IMR-90 (cell line): ENCODE measurements around the gene JPH3. TPM values are rescaled to one million over a fixed set of nuclear protein-coding genes. Genes with fewer than 3 reads are reported as not detected.

ENCODE experiments used
- ATAC-seq: fragments of 200-7000 bp; cut with Tn5 transposase; 2 replicates; pipeline ENCODE4 v1.9.1; 2020; ENCODE audit warnings: low read depth, mild to moderate bottlenecking, moderate library complexity
- BruUV-seq: library from RNA; stranded (reverse); fragments of 400-500 nt; replicated peaks from 2 replicates; lab custom pipeline; 2021; lab: Mats Ljungman, UMichigan
- CTCF ChIA-PET: fragments of 300-600 bp; formaldehyde crosslinking; extraction: SDS; loops from one replicate; lab custom pipeline; 2021; ENCODE audit warnings: antibody characterized with exemption; lab: Yijun Ruan, JAX
- POLR2A ChIA-PET: fragments of 300-600 bp; sonication (Branson Sonifier 250); formaldehyde crosslinking; loops from one replicate; lab custom pipeline; 2022; ENCODE audit warnings: antibody characterized with exemption; ENCODE audit not compliant: unreplicated experiment; lab: Charles Lee
- DNase-seq: peaks from one replicate; pipeline ENCODE4 v3.0.0; 2013
- H2AFZ ChIP-seq: replicated peaks from 2 replicates; pipeline ENCODE3; 2013; ENCODE audit warnings: low read length, mild to moderate bottlenecking; ENCODE audit not compliant: poor library complexity
- H2AK5ac ChIP-seq: 2 replicates; pipeline ENCODE4 v1.6.1; 2013; ENCODE audit warnings: low read depth, low read length, inconsistent platforms
- H2AK9ac ChIP-seq: replicated peaks from 2 replicates; pipeline ENCODE3; 2013; ENCODE audit warnings: mild to moderate bottlenecking, low read depth, low read length, moderate library complexity; ENCODE audit not compliant: poor library complexity
- H2BK120ac ChIP-seq: 2 replicates; pipeline ENCODE4 v1.6.1; 2013; ENCODE audit warnings: low read depth, low read length, inconsistent platforms
- H2BK15ac ChIP-seq: 3 replicates; pipeline ENCODE4 v1.6.1; 2013; ENCODE audit warnings: low read depth, low read length, inconsistent platforms
- H2BK20ac ChIP-seq: 2 replicates; pipeline ENCODE4 v1.6.1; 2013; ENCODE audit warnings: low read depth, mild to moderate bottlenecking, inconsistent platforms, low read length, moderate library complexity
- H2BK5ac ChIP-seq: 2 replicates; pipeline ENCODE4 v1.6.1; 2013; ENCODE audit warnings: mild to moderate bottlenecking, low read depth, low read length, inconsistent platforms; ENCODE audit not compliant: poor library complexity, severe bottlenecking
- H3K14ac ChIP-seq: replicated peaks from 2 replicates; pipeline ENCODE4 v1.6.1; 2013; ENCODE audit warnings: low read depth, low read length, inconsistent platforms
- H3K18ac ChIP-seq: 2 replicates; pipeline ENCODE4 v1.6.1; 2013; ENCODE audit warnings: low read depth, low read length, control low read depth
- H3K23ac ChIP-seq: 2 replicates; pipeline ENCODE4 v1.6.1; 2013; ENCODE audit warnings: low read depth, low read length, inconsistent platforms
- H3K27ac ChIP-seq: 2 replicates; pipeline ENCODE4 v1.5.1; 2013; ENCODE audit warnings: mild to moderate bottlenecking, control low read depth, low read length; ENCODE audit not compliant: insufficient read depth
- H3K27me3 ChIP-seq: 2 replicates; pipeline ENCODE4 v1.6.1; 2013; ENCODE audit warnings: low read length; ENCODE audit not compliant: control insufficient read depth, insufficient read depth
- H3K36me3 ChIP-seq: 2 replicates; pipeline ENCODE4 v1.6.1; 2013; ENCODE audit warnings: low read length, mixed read lengths; ENCODE audit not compliant: control insufficient read depth, insufficient read depth
- H3K4ac ChIP-seq: 2 replicates; pipeline ENCODE4 v1.6.1; 2013; ENCODE audit warnings: low read depth, low read length, inconsistent platforms
- H3K4me1 ChIP-seq: 2 replicates; pipeline ENCODE4 v1.6.1; 2013; ENCODE audit warnings: low read length, mixed read lengths; ENCODE audit not compliant: control insufficient read depth, insufficient read depth
- H3K4me2 ChIP-seq: 2 replicates; pipeline ENCODE4 v1.6.1; 2013; ENCODE audit warnings: low read depth, mild to moderate bottlenecking, control low read depth, low read length, moderate library complexity
- H3K4me3 ChIP-seq: 2 replicates; pipeline ENCODE4 v1.5.1; 2013; ENCODE audit warnings: low read depth, mild to moderate bottlenecking, control low read depth, low read length, moderate library complexity; ENCODE audit not compliant: insufficient read depth
- H3K56ac ChIP-seq: 2 replicates; pipeline ENCODE4 v1.6.1; 2013; ENCODE audit warnings: low read length, inconsistent platforms; ENCODE audit not compliant: insufficient read depth; ENCODE audit errors: extremely low read depth
- H3K79me1 ChIP-seq, 2 experiments: 2 replicates each; pipeline ENCODE4 v1.6.1; 2013; ENCODE audit warnings: low read length in 2 of 2, inconsistent platforms in 1 of 2, low read depth in 1 of 2
- H3K9ac ChIP-seq: 2 replicates; pipeline ENCODE4 v1.6.1; 2013; ENCODE audit warnings: low read depth, low read length, control low read depth
- H3K9me1 ChIP-seq: 2 replicates; pipeline ENCODE4 v1.6.1; 2013; ENCODE audit warnings: low read length, inconsistent platforms; ENCODE audit not compliant: insufficient read depth
- H3K9me3 ChIP-seq: 2 replicates; pipeline ENCODE4 v1.6.1; 2013; ENCODE audit warnings: low read length; ENCODE audit not compliant: control insufficient read depth, insufficient read depth
- H4K20me1 ChIP-seq: 2 replicates; pipeline ENCODE4 v1.6.1; 2013; ENCODE audit warnings: low read length, inconsistent platforms; ENCODE audit not compliant: insufficient read depth
- H4K5ac ChIP-seq: 2 replicates; pipeline ENCODE4 v1.6.1; 2013; ENCODE audit warnings: mild to moderate bottlenecking, low read depth, low read length, control low read depth
- H4K8ac ChIP-seq, 2 experiments: 2 replicates each; pipeline ENCODE4 v1.6.1; 2013; ENCODE audit warnings: low read depth in 2 of 2, low read length in 2 of 2, control low read depth in 1 of 2, inconsistent platforms in 1 of 2
- H4K91ac ChIP-seq: 2 replicates; pipeline ENCODE4 v1.6.1; 2013; ENCODE audit warnings: low read depth, low read length, inconsistent platforms; ENCODE audit not compliant: insufficient read depth
- CEBPB ChIP-seq: IDR thresholded peaks from 2 replicates; pipeline ENCODE4 v1.6.1; 2012; ENCODE audit warnings: low read depth, low read length, improper control_type of control experiment
- MAZ ChIP-seq: IDR thresholded peaks from 2 replicates; pipeline ENCODE4 v1.6.1; 2012; ENCODE audit warnings: low read depth, mild to moderate bottlenecking, low read length, improper control_type of control experiment, moderate library complexity, borderline replicate concordance
- MXI1 ChIP-seq: IDR thresholded peaks from 2 replicates; pipeline ENCODE4 v1.6.1; 2012; ENCODE audit warnings: low read depth, mild to moderate bottlenecking, low read length, moderate library complexity, borderline replicate concordance
- RFX5 ChIP-seq: IDR thresholded peaks from 2 replicates; pipeline ENCODE4 v1.8.0; 2012; ENCODE audit warnings: low read depth, mild to moderate bottlenecking, low read length, moderate library complexity
- USF2 ChIP-seq: fragments of 150-350 bp; IDR thresholded peaks from 2 replicates; pipeline ENCODE4 v1.6.1; 2017; ENCODE audit warnings: mild to moderate bottlenecking, antibody characterized with exemption, low read length, low read depth
- WGBS, 2 experiments: methylation state at CpG; one replicate each; pipeline versions ENCODE4 v1.1.5 to v1.1.7; 2013; ENCODE audit warnings: missing lambda C conversion rate in 2 of 2; ENCODE audit not compliant: insufficient read length in 1 of 2; ENCODE audit errors: extremely low coverage in 2 of 2; 5-methylcytosine and 5-hydroxymethylcytosine counted together
- dilution Hi-C: fragments of 300-500 bp; cut with HindIII; formaldehyde crosslinking; loops from one replicate; pipeline ENCODE4 v1.14.3; 2018; ENCODE audit warnings: low sequenced_read_pairs; ENCODE audit not compliant: unreplicated experiment
- in situ Hi-C: fragments of 300-500 bp; cut with MboI; formaldehyde crosslinking; loops from 3 replicates; pipeline ENCODE4 v1.14.3; 2019; ENCODE audit warnings: low sequenced_read_pairs, inconsistent platforms, mixed read lengths
- intact Hi-C: fragments of 100-400 bp; cut with micrococcal nuclease; formaldehyde crosslinking; loops from 2 replicates; pipeline ENCODE4 v1.10.0; 2022
- polyA plus RNA-seq, 3 experiments: library from polyadenylated mRNA; depleted of rRNA; stranded (reverse); fragments of >200 nt; gene quantifications; 2 replicates each; pipeline ENCODE4 v1.2.3, GENCODE V29; 2012; ENCODE audit warnings: low replicate concordance in 1 of 3
- total RNA-seq: library from RNA; depleted of rRNA; stranded (reverse); fragments of >200 nt; gene quantifications from 2 replicates; pipeline ENCODE4 v1.2.3, GENCODE V29; 2012

JPH3 gene
- total and polyA plus RNA-seq, 2 of the 4 experiments (the other 2 are of a cell fraction) = 0.03 TPM; not detected in 1

- Histone ChIP-seq H2BK120ac (no peak overlapping the region), H3K23ac (no peak overlapping the region), H2AK5ac (no peak overlapping the region), H2AFZ (peak overlapping the region; percentile 56), H3K4ac (no peak overlapping the region), H3K9me3 (no peaks in the 10 kb centered on the region), H4K20me1 (peaks cover 3% of the 10 kb centered on the region; the same call in 1 of the 2 replicates), H3K56ac (no peak overlapping the region), H3K4me2 (no peak overlapping the region), H2AK9ac (peak overlapping the region; percentile 28), H4K91ac (no peak overlapping the region), H3K27me3 (no peaks in the 10 kb centered on the region; the same call in 1 of the 2 replicates), H4K5ac (no peak overlapping the region), H3K27ac (no peak overlapping the region), H2BK5ac (no peak overlapping the region), H3K4me3 (no peak overlapping the region), H3K18ac (no peak overlapping the region), H3K4me1 (no peaks in the 10 kb centered on the region), H3K36me3 (peaks cover 7% of the 10 kb centered on the region; the same call in 1 of the 2 replicates), H2BK15ac (no peak overlapping the region), H2BK20ac (no peak overlapping the region), H4K8ac (no peak overlapping the region), H3K14ac (no peak overlapping the region), H3K9me1 (no peaks in the 10 kb centered on the region), H3K9ac (no peak overlapping the region), H3K79me1 (no peaks in the 10 kb centered on the region)
- in situ Hi-C loops = no loop called here
- BruUV-seq = no TSS peak
- ATAC-seq = no peak
- intact Hi-C loops = no loop called here
- POLR2A ChIA-PET = no interaction called here
- WGBS, 2 experiments = 91% methylated on average over 8 of the region's 12 CpGs; no CpG with 5 or more reads in 1 of the 2 experiments
- DNase-seq = no peak
- dilution Hi-C loops = no loop called here
- CTCF ChIA-PET = no interaction called here
- TF ChIP-seq MAZ (no peak), MXI1 (no peak), RFX5 (no peak), CEBPB (no peak), USF2 (no peak)
Observed at GRCh38 chr16:87695534-87695933, 93.2 kb downstream of the JPH3 start.
